ENCODE data around the gene ZNF439.

- TF ChIP-seq ELF4 (IDR thresholded peaks at IDR 0.05) (no peak), HDGF (IDR thresholded peaks at IDR 0.05; ENCODE audit: borderline replicate concordance) (no peak), SP1 (IDR thresholded peaks at IDR 0.05) (no peak), TARDBP (IDR thresholded peaks at IDR 0.05) (no peak), ZNF384 (IDR thresholded peaks at IDR 0.05) (no peak)
Observed at GRCh38 chr19:11821474-11822109, 26.9 kb upstream of the ZNF439 start.

Data from HEK293T (cell line).